Activated T-helper 17 cell treated with anti-CD3 and anti-CD28 coated beads, Interleukin-2, amount 50 U/mL, for 72 hours (primary cell): ENCODE data around the gene TXN2. TPM values are rescaled to one million over a fixed set of nuclear protein-coding genes. Genes with fewer than 3 reads are reported as not detected.
A peak's percentile ranks its signal among the peaks of the same experiment; 100 is the strongest.

Source experiments
- ATAC-seq: fragments of 150-1000 bp; cut with Tn5 transposase; replicated peaks from 2 replicates; pipeline ENCODE4 v1.10.0; 2021; ENCODE audit warnings: mild to moderate bottlenecking, moderate library complexity
- H3K27ac Mint-ChIP-seq: one replicate; pipeline ENCODE4 v1.8.0; 2022; ENCODE audit warnings: mixed read lengths
- H3K27me3 Mint-ChIP-seq: one replicate; pipeline ENCODE4 v1.8.0; 2022; ENCODE audit warnings: mixed read lengths
- H3K36me3 Mint-ChIP-seq: one replicate; pipeline ENCODE4 v1.8.0; 2022; ENCODE audit warnings: low read depth, mild to moderate bottlenecking, mixed read lengths
- H3K4me1 Mint-ChIP-seq: one replicate; pipeline ENCODE4 v1.8.0; 2022; ENCODE audit warnings: mixed read lengths
- H3K4me3 Mint-ChIP-seq: one replicate; pipeline ENCODE4 v1.8.0; 2022; ENCODE audit warnings: mild to moderate bottlenecking, mixed read lengths
- H3K9me3 Mint-ChIP-seq: one replicate; pipeline ENCODE4 v1.8.0; 2022; ENCODE audit warnings: mixed read lengths
- total RNA-seq, 2 donors: library from RNA; stranded (reverse); gene quantifications; one replicate each; pipeline ENCODE4 v1.2.3, GENCODE V29; 2022

TXN2 gene
- total RNA-seq, 2 donors from 2014 or later: 87.9 to 114 TPM

DNA sequence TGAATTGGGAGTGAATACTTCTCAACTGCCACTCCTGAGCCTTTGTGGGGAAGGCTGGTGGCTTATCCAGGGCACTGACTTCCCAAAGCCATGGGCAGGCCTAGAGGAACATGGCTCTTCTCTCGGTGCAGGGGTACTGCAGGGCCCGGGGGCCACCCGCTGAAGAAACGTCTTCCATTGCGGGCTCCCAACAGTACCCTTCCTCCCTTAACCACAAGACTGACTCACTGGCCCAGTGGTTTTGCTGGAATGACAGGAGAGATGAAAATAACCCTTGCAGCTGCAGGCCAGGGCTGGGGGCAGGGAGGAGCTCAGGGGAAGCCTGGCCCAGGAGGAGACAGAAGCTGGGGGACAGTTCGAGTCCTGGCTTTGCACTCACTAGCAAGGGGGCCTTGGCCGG is 13.5 kb downstream of the TXN2 start:
- peaks cover 42% of the 10 kb centered on the region for H3K36me3 Mint-ChIP-seq
- H3K27me3 Mint-ChIP-seq: no peaks in the 10 kb centered on the region
- H3K4me1 Mint-ChIP-seq: peaks cover 4% of the 10 kb centered on the region
- H3K27ac Mint-ChIP-seq: peak overlapping the region; percentile 86
- ATAC-seq: peak; percentile 57
- H3K9me3 Mint-ChIP-seq: no peaks in the 10 kb centered on the region
- peak overlapping the region; percentile 21 for H3K4me3 Mint-ChIP-seq

DNA sequence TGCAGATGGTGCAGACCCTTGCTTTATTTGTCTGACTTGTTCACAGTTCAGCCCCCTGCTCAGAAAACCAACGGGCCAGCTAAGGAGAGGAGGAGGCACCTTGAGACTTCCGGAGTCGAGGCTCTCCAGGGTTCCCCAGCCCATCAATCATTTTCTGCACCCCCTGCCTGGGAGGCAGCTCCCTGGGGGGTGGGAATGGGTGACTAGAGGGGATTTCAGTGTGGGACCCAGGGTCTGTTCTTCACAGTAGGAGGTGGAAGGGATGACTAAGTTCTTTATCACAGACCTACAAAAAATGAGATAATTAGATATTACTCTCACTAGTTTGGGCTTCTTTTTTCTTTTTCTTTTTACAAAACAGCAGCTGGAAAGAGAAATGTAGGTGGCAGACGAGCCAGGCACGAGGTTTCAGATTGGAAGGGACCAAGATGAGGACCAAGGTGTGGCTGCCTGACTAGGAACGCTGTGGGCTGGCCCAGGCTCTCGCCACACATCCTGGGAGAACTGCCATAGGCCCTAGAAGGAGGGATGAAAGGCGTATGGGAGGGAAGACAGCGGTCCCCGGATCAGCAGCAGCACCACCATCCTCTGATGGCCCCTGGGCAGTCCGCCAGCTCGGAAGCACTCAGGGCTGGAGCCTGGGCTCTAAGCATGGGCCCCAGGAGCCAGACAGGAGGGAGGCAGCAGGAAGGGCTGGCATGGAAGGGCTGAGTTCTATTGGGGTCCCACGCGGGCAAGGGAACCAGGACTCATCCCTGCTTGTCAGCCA is 14.2 kb downstream of the TXN2 start:
- Mint-ChIP-seq H3K27me3 (no peaks in the 10 kb centered on the region), H3K36me3 (peaks cover 34% of the 10 kb centered on the region), H3K4me1 (peaks cover 4% of the 10 kb centered on the region), H3K9me3 (no peaks in the 10 kb centered on the region), H3K27ac (peak overlapping the region; percentile 50), H3K4me3 (no peak overlapping the region)
- ATAC-seq: no peak

DNA sequence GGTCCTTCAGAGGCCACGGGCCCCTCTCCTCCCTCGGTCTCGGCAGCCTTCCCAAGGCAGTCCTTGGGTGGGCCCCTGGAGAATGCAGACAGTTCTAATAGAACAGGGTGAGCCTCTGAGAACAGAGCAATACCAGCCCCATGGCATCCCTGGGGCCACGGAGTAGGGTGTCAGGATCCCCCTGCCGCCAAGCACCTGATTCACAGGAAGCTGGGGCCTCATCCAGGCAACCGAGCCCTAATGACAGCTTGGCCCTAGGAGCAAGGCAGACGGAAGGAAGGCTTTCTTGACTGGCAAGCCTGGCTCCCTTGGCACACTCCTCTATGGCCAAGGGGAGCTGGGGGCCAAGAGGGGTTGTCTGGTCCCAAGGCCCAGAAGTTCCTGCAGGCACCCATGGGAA is 15.2 kb downstream of the TXN2 start:
- ATAC-seq: no peak
- H3K4me1 Mint-ChIP-seq: peaks cover 4% of the 10 kb centered on the region
- H3K36me3 Mint-ChIP-seq: peaks cover 25% of the 10 kb centered on the region
- no peaks in the 10 kb centered on the region for H3K9me3 Mint-ChIP-seq
- H3K27me3 Mint-ChIP-seq: no peaks in the 10 kb centered on the region
- H3K4me3 Mint-ChIP-seq: no peak overlapping the region
- H3K27ac Mint-ChIP-seq: peak overlapping the region; percentile 50

DNA sequence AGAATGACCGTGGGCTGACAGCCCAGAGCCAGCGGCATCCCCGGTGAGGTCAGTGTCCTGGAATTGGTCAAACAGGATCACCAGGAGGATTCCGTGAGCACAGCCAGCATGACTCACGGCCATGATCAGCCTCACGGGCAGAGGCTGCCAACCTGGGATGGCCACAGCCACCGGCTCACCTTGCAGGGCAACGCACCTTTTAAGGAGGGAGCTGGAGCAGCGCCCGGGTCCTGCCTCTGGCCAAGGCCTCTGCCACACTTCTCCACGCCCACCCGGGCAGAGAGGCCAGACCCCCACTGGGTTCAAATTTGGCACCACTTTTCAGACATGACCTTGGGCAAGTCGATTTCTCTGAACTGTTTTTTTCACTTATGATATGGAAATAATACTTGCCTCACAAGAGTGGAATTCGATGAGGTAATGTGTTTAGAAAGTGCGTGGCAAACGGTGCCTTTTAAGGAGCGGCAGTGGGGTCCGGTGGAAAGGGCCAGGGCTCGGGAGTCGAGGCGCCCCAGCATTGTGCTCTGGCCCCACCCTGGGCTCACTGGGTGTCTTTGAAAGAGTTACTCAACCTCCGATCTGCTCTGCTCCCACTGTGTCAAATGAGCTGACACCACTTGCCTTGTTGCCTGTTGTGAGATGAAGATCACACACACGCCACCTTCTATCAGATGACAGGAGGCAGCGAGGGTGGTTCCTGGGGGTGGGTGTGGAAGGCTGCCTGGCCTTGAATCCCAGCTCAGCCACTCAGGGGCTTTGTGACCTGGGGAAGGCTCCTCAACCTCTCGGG is 16.0 kb downstream of the TXN2 start:
- H3K4me1 Mint-ChIP-seq: peaks cover 4% of the 10 kb centered on the region
- peaks cover 23% of the 10 kb centered on the region for H3K36me3 Mint-ChIP-seq
- no peaks in the 10 kb centered on the region for H3K27me3 Mint-ChIP-seq
- no peak for ATAC-seq
- no peaks in the 10 kb centered on the region for H3K9me3 Mint-ChIP-seq
- peak overlapping the region; percentile 17 for H3K27ac Mint-ChIP-seq
- no peak overlapping the region for H3K4me3 Mint-ChIP-seq

DNA sequence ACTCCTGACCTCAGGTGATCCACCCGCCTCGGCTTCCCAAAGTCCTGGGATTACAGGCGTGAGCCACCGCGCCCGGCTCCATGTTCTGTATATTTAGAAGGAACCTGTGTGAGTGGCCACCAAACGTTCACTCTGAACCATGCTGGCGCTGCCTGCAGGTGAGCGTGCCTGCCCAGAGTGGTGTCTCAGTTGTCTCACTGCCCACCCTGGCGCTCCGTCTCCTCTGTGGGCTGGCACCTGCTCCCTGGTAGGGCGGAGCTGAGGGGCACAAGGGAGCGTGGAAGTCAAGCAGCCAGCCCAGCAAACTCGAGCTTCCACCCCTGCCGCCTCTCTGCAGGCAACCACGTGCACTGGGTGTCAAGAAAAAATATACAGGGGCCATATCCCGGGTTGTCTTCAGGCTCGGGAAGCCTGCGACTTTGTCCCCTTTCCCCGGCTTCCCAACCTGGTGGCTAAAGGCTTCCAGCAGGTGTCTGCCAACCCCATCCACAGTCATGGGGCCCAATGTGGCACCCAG is 16.7 kb downstream of the TXN2 start:
- Mint-ChIP-seq H3K4me3 (no peak overlapping the region), H3K27me3 (no peaks in the 10 kb centered on the region), H3K36me3 (peaks cover 17% of the 10 kb centered on the region), H3K4me1 (peaks cover 4% of the 10 kb centered on the region), H3K9me3 (no peaks in the 10 kb centered on the region), H3K27ac (no peak overlapping the region)
- ATAC-seq: no peak

DNA sequence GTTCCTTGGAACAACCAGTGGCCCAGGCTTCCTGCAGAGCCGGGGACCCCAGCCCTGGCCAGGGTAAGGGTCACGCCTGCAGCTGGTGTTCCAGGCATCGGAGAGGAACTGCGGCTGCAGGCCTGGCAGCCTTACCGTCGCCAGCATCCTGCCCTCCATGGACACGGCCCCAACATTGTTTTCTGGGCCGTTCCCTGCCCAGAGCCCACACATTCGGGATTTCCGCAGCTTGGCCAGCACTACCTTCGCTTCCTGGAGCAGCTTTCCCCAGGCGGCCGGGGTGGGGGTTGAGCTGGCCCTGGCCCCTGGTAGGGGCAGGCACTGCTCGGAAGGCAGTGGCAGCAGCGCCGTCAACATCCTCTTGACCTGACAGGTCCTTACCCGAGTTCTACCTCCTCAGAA is 17.7 kb downstream of the TXN2 start:
- Mint-ChIP-seq H3K27ac (no peak overlapping the region), H3K9me3 (no peaks in the 10 kb centered on the region), H3K36me3 (peaks cover 17% of the 10 kb centered on the region), H3K4me1 (peaks cover 4% of the 10 kb centered on the region), H3K27me3 (no peaks in the 10 kb centered on the region), H3K4me3 (no peak overlapping the region)
- no peak for ATAC-seq

DNA sequence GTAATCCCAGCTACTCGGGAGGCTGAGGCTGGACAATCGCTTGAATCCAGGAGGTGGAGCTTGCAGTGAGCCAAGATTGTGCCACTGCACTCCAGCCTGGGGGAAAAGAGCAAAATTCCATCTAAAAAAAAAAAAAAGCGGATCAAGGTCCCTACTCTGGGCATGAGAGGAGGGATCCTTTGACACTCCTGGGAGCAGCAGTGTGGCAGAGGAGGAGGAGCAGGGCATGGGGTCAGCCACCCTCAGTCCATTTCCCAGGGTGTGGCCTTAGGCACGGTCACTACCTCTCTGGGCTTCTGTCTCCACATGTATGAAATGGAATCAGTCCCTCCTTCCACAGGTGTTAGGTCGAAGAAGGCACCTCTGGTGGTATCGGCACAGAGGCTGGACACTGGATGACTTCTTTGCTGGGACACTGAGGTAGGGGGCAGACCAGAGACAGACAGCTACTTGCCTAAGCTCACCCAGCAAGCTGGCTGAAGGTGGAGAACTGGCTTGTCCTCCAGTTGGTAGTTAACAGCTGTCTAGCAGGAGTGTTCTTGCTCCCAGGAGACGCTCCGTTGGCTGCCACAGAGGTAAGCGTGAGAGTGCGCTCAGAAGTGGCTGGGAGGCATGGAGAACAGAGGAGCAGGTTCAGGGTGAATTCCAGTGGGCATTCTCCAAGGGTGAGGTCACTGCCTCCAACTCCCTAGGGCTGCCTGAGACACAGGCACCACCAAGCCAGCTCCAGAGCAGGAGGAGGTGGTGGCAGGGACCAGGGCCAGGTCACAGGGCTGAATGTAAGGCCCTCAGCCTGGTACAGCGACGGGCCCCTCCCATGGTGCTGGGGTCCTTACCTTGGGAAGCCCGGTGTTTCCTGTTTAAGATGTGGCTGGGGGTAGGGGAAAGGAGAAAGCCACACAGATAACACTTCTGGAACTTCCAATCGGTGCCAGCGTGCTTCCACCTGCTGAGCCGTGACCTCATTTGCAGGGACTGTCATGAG is 19.5 kb downstream of the TXN2 start:
- H3K9me3 Mint-ChIP-seq: no peaks in the 10 kb centered on the region
- no peak for ATAC-seq
- H3K4me1 Mint-ChIP-seq: no peaks in the 10 kb centered on the region
- peaks cover 8% of the 10 kb centered on the region for H3K36me3 Mint-ChIP-seq
- H3K27ac Mint-ChIP-seq: peak overlapping the region; percentile 41
- no peak overlapping the region for H3K4me3 Mint-ChIP-seq
- no peaks in the 10 kb centered on the region for H3K27me3 Mint-ChIP-seq

DNA sequence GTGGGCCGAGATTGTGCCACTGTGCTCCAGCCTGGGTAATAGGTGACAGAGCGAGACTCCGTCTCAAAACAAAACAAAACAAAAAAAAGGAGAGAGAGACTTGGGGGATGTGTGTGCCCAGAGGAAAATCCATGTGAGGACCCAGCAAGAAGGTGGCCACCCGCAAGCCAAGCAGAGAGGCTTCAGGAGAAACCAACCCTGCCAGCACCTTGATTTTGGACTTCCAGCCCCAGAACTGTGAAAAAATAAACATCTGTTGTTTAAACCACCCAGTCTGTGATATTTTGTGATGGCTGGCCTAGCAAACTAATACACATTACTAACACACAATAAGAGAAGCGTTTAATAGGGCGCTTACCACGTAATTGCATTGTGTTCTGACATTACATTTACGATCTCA is 21.2 kb downstream of the TXN2 start:
- Mint-ChIP-seq H3K36me3 (no peaks in the 10 kb centered on the region), H3K4me1 (no peaks in the 10 kb centered on the region), H3K27ac (no peak overlapping the region), H3K4me3 (no peak overlapping the region), H3K27me3 (no peaks in the 10 kb centered on the region), H3K9me3 (no peaks in the 10 kb centered on the region)
- no peak for ATAC-seq

DNA sequence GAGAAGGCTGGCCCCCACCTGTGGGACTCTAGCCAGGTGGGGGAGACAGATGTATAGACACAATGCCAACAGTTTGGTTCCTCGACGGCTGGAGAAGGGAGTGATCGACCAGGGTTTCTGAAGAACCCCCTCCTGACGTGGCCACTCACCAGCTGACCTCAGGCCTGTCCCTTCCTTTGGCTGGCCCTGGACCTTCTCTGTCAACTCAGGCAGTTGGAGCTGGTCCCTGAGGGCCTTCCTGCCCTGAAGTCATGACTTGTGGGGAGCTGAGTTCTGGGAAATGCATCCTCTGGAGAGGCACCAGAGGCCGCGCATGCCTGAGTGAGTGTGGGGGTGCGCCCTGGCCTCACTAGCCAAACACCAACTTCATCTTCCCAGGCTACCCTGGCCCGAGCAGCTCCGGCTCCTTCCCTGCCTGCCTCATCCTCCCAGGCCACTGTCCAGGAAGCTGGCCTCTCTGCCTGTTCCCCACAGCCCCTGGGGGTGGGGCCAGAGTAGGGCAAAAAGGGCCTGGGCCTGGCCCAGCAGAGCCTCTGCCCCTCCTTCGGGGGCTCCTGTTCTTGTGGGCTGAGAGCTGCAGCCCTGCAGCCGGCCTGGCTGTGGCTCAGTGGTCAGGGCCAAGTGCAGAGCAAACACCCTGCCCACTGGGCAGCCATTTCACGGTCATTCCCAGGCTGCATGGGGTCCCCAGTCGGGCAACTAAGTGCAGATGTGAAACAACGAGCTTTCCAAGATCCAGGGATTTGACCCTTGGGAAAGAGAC is 23.6 kb downstream of the TXN2 start:
- ATAC-seq: no peak
- Mint-ChIP-seq H3K4me3 (no peak overlapping the region), H3K9me3 (no peaks in the 10 kb centered on the region), H3K4me1 (no peaks in the 10 kb centered on the region), H3K36me3 (no peaks in the 10 kb centered on the region), H3K27me3 (no peaks in the 10 kb centered on the region), H3K27ac (no peak overlapping the region)

DNA sequence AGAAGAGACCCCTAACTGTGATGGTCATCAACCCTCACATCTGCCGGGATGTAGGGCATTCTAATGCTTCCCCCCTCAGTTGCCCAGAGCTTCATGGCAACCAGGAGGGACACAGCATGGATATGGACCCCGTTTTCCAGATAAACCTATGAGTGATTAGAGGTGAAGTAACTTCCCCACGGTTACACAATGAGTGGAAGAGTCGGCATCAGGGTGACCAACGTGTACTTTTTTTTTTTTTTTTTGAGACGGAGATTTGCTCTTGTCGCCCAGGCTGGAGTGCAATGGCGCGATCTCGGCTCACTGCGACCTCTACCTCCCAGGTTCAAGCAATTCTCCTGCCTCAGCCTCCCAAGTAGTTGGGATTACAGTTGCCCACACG is 25.0 kb downstream of the TXN2 start:
- no peaks in the 10 kb centered on the region for H3K27me3 Mint-ChIP-seq
- H3K27ac Mint-ChIP-seq: no peak overlapping the region
- no peaks in the 10 kb centered on the region for H3K36me3 Mint-ChIP-seq
- H3K4me1 Mint-ChIP-seq: peaks cover 10% of the 10 kb centered on the region
- ATAC-seq: no peak
- H3K9me3 Mint-ChIP-seq: no peaks in the 10 kb centered on the region
- H3K4me3 Mint-ChIP-seq: peak overlapping the region; percentile 77

DNA sequence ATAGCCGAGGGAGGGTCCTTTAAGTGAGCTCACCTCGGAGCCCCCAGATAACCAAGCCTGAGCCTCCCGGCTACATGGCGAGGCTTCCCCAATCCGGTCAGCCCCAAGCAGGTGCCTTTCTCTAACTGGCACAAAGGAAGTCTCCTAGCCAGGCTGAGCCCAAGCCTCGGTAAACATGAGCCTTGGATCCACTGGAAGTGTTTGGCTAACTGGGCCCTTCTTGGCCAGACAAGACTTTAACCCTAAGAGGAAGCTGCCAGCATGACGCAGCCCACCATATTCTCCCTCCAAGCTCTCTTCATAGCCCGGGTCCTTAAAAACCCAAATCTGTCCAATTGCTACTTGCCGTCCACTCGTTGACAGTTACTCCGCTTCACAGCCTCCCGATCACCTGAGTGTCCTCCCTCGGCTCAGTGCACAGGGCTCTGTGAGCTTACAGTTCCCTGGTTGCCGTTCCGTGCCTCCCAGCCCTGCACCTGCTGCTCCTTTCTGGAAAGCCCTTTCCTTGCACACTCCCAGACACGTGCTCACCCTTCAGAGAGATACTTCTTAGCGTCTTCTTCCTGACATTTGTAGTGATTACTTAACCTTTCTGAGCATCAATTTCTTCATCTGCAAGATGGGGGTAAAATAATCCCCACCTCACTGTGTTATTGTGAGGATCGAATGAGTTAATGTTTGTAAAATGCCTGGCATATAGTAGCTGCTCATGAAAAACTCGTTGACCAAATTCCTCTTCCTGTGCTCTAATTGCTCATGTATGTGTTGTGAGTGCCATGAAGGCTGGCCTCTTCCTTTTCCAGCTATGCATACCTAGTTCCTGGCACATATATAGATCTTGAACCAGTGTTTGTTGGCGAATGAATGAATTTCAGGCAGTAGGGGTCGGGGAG is 25.6 kb downstream of the TXN2 start:
- Mint-ChIP-seq H3K27me3 (no peaks in the 10 kb centered on the region), H3K4me3 (peak overlapping the region; percentile 77), H3K27ac (no peak overlapping the region), H3K4me1 (peaks cover 10% of the 10 kb centered on the region), H3K36me3 (no peaks in the 10 kb centered on the region), H3K9me3 (no peaks in the 10 kb centered on the region)
- no peak for ATAC-seq

DNA sequence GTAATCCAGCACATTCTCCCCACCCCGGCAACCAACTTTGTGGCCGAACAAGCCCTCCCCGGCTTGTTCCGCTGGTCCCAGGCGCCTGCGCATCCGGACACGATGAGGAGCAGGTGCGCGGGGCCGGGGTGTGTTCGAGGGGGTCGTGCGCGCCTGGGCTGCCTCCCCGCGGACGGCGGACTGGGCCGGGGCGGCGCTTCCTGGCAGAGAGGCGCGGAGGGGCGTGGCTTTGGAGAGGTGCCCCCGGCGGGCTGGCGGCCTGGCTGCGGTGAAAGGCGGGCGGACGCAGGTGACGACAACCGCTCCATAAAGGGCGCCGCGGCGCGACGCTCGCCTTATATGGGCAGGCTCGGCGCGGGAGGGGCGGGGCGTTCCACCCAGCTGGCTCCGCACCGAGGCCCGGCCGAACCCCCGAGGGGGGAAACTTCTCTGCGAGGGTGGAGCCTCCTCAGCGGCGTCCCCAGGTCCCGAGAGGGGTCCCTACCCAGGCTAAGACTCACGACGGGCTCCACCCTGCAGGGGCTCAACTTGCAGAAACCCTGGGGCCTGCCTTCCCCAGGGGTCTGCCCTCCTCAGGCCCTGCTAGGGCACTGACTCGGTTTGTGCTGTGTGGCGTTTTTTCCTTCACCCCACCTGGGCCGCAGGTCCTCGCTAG is 26.4 kb downstream of the TXN2 start:
- Mint-ChIP-seq H3K27ac (no peak overlapping the region), H3K27me3 (no peaks in the 10 kb centered on the region), H3K9me3 (no peaks in the 10 kb centered on the region), H3K36me3 (no peaks in the 10 kb centered on the region), H3K4me3 (peak overlapping the region; percentile 77), H3K4me1 (peaks cover 10% of the 10 kb centered on the region)
- ATAC-seq: peak; percentile 88
